ENCODE data around the gene KDM2B. TPM values are rescaled to one million over a fixed set of nuclear protein-coding genes. Genes with fewer than 3 reads are reported as not detected.

KDM2B gene
- total RNA-seq, 1 experiment from 2014 or later, result 45.1 TPM

- Histone ChIP-seq H2AFZ (no peak overlapping the region), H3K36me3 (ENCODE audit: low read depth) (no peaks in the 10 kb centered on the region), H3K9me2 (ENCODE audit: insufficient read depth) (no peaks in the 10 kb centered on the region), H3K79me2 (ENCODE audit: low read depth) (no peaks in the 10 kb centered on the region), H3K4me1 (replicated peaks; ENCODE audit: insufficient read depth) (no peaks in the 10 kb centered on the region; the same call in 1 of the 2 replicates), H3K27ac (no peak overlapping the region), H3K9me3 (ENCODE audit: insufficient read depth, low read depth) (no peaks in the 10 kb centered on the region), H3K4me2 (no peak overlapping the region), H4K20me1 (ENCODE audit: insufficient read depth) (no peaks in the 10 kb centered on the region), H3K4me3 (no peak overlapping the region), H3F3A (ENCODE audit: insufficient read depth, low read depth) (no peaks in the 10 kb centered on the region), H3K27me3 (ENCODE audit: insufficient read depth, low read depth) (no peaks in the 10 kb centered on the region)
- no peak for TF ChIP-seq EZH2 (IDR thresholded peaks at IDR 0.05; ENCODE audit: low read depth)
- no peak for TF ChIP-seq CTCF (conservative IDR thresholded peaks at IDR 0.05)
- CTCF ChIA-PET, result interaction anchor here (0.7 kb wide), 1 partner anchor 148 kb away, joined by 7 read pairs; no protein-coding TSS in a partner anchor
- DNase-seq, result no peak
- intact Hi-C loops (cut with micrococcal nuclease; ENCODE audit: unreplicated experiment), result no loop called here
- BruUV-seq (replicated peaks), result no TSS peak
- POLR2A ChIA-PET (ENCODE audit: unreplicated experiment), result no interaction called here
Measured at GRCh38 chr12:121611306-121611705, 30.5 kb upstream of the KDM2B start.

- ChIA-PET CTCF (interaction anchor here (0.6 to 0.7 kb wide), 2 partner anchors 38 to 813 kb away, joined by 3 to 9 read pairs; no protein-coding TSS in a partner anchor), POLR2A (ENCODE audit: unreplicated experiment) (no interaction called here)
- Histone ChIP-seq H3K79me2 (ENCODE audit: low read depth) (no peaks in the 10 kb centered on the region), H3K9me3 (ENCODE audit: insufficient read depth, low read depth) (no peaks in the 10 kb centered on the region), H3K27ac (no peak overlapping the region), H3K4me1 (replicated peaks; ENCODE audit: insufficient read depth) (no peaks in the 10 kb centered on the region; the same call in 1 of the 2 replicates), H3K36me3 (ENCODE audit: low read depth) (no peaks in the 10 kb centered on the region), H3K27me3 (ENCODE audit: insufficient read depth, low read depth) (no peaks in the 10 kb centered on the region), H4K20me1 (ENCODE audit: insufficient read depth) (no peaks in the 10 kb centered on the region), H3K9me2 (ENCODE audit: insufficient read depth) (no peaks in the 10 kb centered on the region), H3K4me3 (no peak overlapping the region), H2AFZ (no peak overlapping the region), H3F3A (ENCODE audit: insufficient read depth, low read depth) (no peaks in the 10 kb centered on the region), H3K4me2 (no peak overlapping the region)
- BruUV-seq (replicated peaks), result no TSS peak
- no peak for DNase-seq
- no peak for TF ChIP-seq CTCF (conservative IDR thresholded peaks at IDR 0.05)
- TF ChIP-seq EZH2 (IDR thresholded peaks at IDR 0.05; ENCODE audit: low read depth), result no peak
- intact Hi-C loops (cut with micrococcal nuclease; ENCODE audit: unreplicated experiment), result no loop called here
Measured at GRCh38 chr12:121610239-121611149, 29.7 kb upstream of the KDM2B start.

GRCh38 chr12:121608301-121608700 is 27.5 kb upstream of the KDM2B start:
- Histone ChIP-seq H3K4me2 (no peak overlapping the region), H3K9me2 (ENCODE audit: insufficient read depth) (no peaks in the 10 kb centered on the region), H3K36me3 (ENCODE audit: low read depth) (no peaks in the 10 kb centered on the region), H2AFZ (no peak overlapping the region), H4K20me1 (ENCODE audit: insufficient read depth) (no peaks in the 10 kb centered on the region), H3F3A (ENCODE audit: insufficient read depth, low read depth) (peaks cover 6% of the 10 kb centered on the region; the same call in 1 of the 2 replicates), H3K9me3 (ENCODE audit: insufficient read depth, low read depth) (no peaks in the 10 kb centered on the region), H3K27me3 (ENCODE audit: insufficient read depth, low read depth) (no peaks in the 10 kb centered on the region), H3K79me2 (ENCODE audit: low read depth) (no peaks in the 10 kb centered on the region), H3K4me3 (no peak overlapping the region), H3K4me1 (replicated peaks; ENCODE audit: insufficient read depth) (no peaks in the 10 kb centered on the region), H3K27ac (no peak overlapping the region)
- DNase-seq, result no peak
- intact Hi-C loops (cut with micrococcal nuclease; ENCODE audit: unreplicated experiment), result no loop called here
- POLR2A ChIA-PET (ENCODE audit: unreplicated experiment), result no interaction called here
- CTCF ChIA-PET, result no interaction called here
- BruUV-seq (replicated peaks), result no TSS peak
- no peak for TF ChIP-seq CTCF (conservative IDR thresholded peaks at IDR 0.05)
- no peak for TF ChIP-seq EZH2 (IDR thresholded peaks at IDR 0.05; ENCODE audit: low read depth)
